PC-9 (cell line): ENCODE results near the gene CTNNBL1. TPM values are rescaled to one million over a fixed set of nuclear protein-coding genes. Genes with fewer than 3 reads are reported as not detected.

Source experiments
- BruUV-seq: library from RNA; stranded (reverse); fragments of 400-500 nt; replicated peaks from 2 replicates; lab custom pipeline; 2021; lab: Mats Ljungman, UMichigan
- CTCF ChIA-PET: fragments of 300-600 bp; sonication (Branson Sonifier 250); formaldehyde crosslinking; loops from one replicate; lab custom pipeline; 2022; ENCODE audit warnings: antibody characterized with exemption; lab: Charles Lee
- POLR2A ChIA-PET: fragments of 300-600 bp; sonication (Branson Sonifier 250); formaldehyde crosslinking; loops from one replicate; lab custom pipeline; 2022; ENCODE audit warnings: antibody characterized with exemption; ENCODE audit not compliant: unreplicated experiment; lab: Charles Lee
- DNase-seq, 2 experiments: peaks; one replicate each; pipeline versions ENCODE4 v3.0.0 to v3.0.0-alpha.2; 2015 to 2022; ENCODE audit warnings: mixed read lengths in 1 of 2
- H2AFZ ChIP-seq: fragments of 200-600 bp; sonication (generic); 2 replicates; pipeline ENCODE4 v1.8.1; 2017; ENCODE audit warnings: antibody characterized with exemption
- H3F3A ChIP-seq: fragments of 200-600 bp; sonication (generic); 2 replicates; pipeline ENCODE4 v1.8.1; 2017; ENCODE audit warnings: antibody characterized with exemption, mild to moderate bottlenecking, low read depth; ENCODE audit not compliant: insufficient read depth
- H3K27ac ChIP-seq: fragments of 200-600 bp; sonication (generic); 2 replicates; pipeline ENCODE4 v1.6.1; 2016; ENCODE audit warnings: mixed run types
- H3K27me3 ChIP-seq: fragments of 200-600 bp; sonication (generic); 2 replicates; pipeline ENCODE4 v1.6.1; 2016; ENCODE audit warnings: low read depth, mixed run types; ENCODE audit not compliant: insufficient read depth
- H3K36me3 ChIP-seq: fragments of 200-600 bp; sonication (generic); 2 replicates; pipeline ENCODE4 v1.6.1; 2016; ENCODE audit warnings: low read depth, mixed run types
- H3K4me1 ChIP-seq: fragments of 200-600 bp; sonication (generic); replicated peaks from 2 replicates; pipeline ENCODE4 v1.6.1; 2016; ENCODE audit warnings: mixed run types; ENCODE audit not compliant: insufficient read depth
- H3K4me2 ChIP-seq: fragments of 200-600 bp; sonication (generic); 2 replicates; pipeline ENCODE4 v1.6.1; 2017; ENCODE audit warnings: mixed run types
- H3K4me3 ChIP-seq: fragments of 200-600 bp; sonication (generic); 2 replicates; pipeline ENCODE4 v1.6.1; 2016; ENCODE audit warnings: mixed run types
- H3K79me2 ChIP-seq: fragments of 200-600 bp; sonication (generic); 2 replicates; pipeline ENCODE4 v1.6.1; 2017; ENCODE audit warnings: low read depth, mixed run types
- H3K9me2 ChIP-seq: fragments of 200-600 bp; sonication (generic); 2 replicates; pipeline ENCODE4 v1.8.1; 2017; ENCODE audit warnings: mild to moderate bottlenecking; ENCODE audit not compliant: insufficient read depth
- H3K9me3 ChIP-seq: fragments of 200-600 bp; sonication (generic); 2 replicates; pipeline ENCODE4 v1.8.1; 2016; ENCODE audit warnings: low read depth; ENCODE audit not compliant: insufficient read depth
- H4K20me1 ChIP-seq: fragments of 200-600 bp; sonication (generic); 2 replicates; pipeline ENCODE4 v1.8.1; 2017; ENCODE audit not compliant: insufficient read depth
- CTCF ChIP-seq: fragments of 200-600 bp; sonication (generic); conservative IDR thresholded peaks from 2 replicates; pipeline ENCODE4 v1.6.1; 2017; ENCODE audit warnings: mixed run types, antibody characterized with exemption, mild to moderate bottlenecking, moderate library complexity
- EZH2 ChIP-seq: fragments of 200-600 bp; sonication (generic); IDR thresholded peaks from 2 replicates; pipeline ENCODE4 v1.8.0; 2017; ENCODE audit warnings: antibody characterized with exemption, low read depth
- intact Hi-C: fragments of 100-400 bp; cut with micrococcal nuclease; formaldehyde crosslinking; loops from one replicate; pipeline ENCODE4 v1.10.0; 2022; ENCODE audit not compliant: unreplicated experiment
- total RNA-seq: library from RNA; stranded (reverse); gene quantifications from 2 replicates; pipeline ENCODE4 v1.2.3, GENCODE V29; 2021

CTNNBL1 gene
- total RNA-seq, 1 experiment from 2014 or later: 83.5 TPM

- Histone ChIP-seq H3K4me1 (no peaks in the 10 kb centered on the region), H3K27me3 (no peaks in the 10 kb centered on the region), H3F3A (no peaks in the 10 kb centered on the region; the same call in 1 of the 2 replicates), H2AFZ (no peak overlapping the region), H3K27ac (no peak overlapping the region), H3K4me3 (no peak overlapping the region), H3K9me2 (no peaks in the 10 kb centered on the region), H4K20me1 (peaks cover 6% of the 10 kb centered on the region; the same call in 1 of the 2 replicates), H3K36me3 (no peaks in the 10 kb centered on the region), H3K9me3 (no peaks in the 10 kb centered on the region), H3K79me2 (peaks cover 21% of the 10 kb centered on the region), H3K4me2 (no peak overlapping the region)
- no peak for DNase-seq
- POLR2A ChIA-PET: interaction anchor here (0.5 to 0.6 kb wide), 3 partner anchors 34 to 640 kb away, joined by 3 to 4 read pairs (median 3); no protein-coding TSS in a partner anchor
- TF ChIP-seq CTCF (no peak), EZH2 (no peak)
- intact Hi-C loops: no loop called here
- CTCF ChIA-PET: no interaction called here
- BruUV-seq: no TSS peak
These were observed 33.4 kb downstream of the CTNNBL1 start for GRCh38 chr20:37726971-37727956.

- H3K4me2 ChIP-seq: no peak overlapping the region
- H3K79me2 ChIP-seq: peaks cover 14% of the 10 kb centered on the region
- peaks cover 6% of the 10 kb centered on the region; the same call in 1 of the 2 replicates for H4K20me1 ChIP-seq
- H3K4me1 ChIP-seq: no peaks in the 10 kb centered on the region
- H3K27ac ChIP-seq: no peak overlapping the region
- H2AFZ ChIP-seq: no peak overlapping the region
- no peaks in the 10 kb centered on the region for H3K9me2 ChIP-seq
- TF ChIP-seq EZH2: no peak
- no peak for TF ChIP-seq CTCF
- H3K27me3 ChIP-seq: no peaks in the 10 kb centered on the region
- ChIA-PET POLR2A (interaction anchor here (0.5 kb wide), 1 partner anchor 641 kb away, joined by 3 read pairs; no protein-coding TSS in a partner anchor), CTCF (no interaction called here)
- H3K36me3 ChIP-seq: no peaks in the 10 kb centered on the region
- no peak overlapping the region for H3K4me3 ChIP-seq
- no TSS peak for BruUV-seq
- intact Hi-C loops: no loop called here
- no peaks in the 10 kb centered on the region; the same call in 1 of the 2 replicates for H3F3A ChIP-seq
- no peaks in the 10 kb centered on the region for H3K9me3 ChIP-seq
- no peak for DNase-seq
These were observed 34.3 kb downstream of the CTNNBL1 start for GRCh38 chr20:37727957-37728634.

- no peak overlapping the region for H3K4me2 ChIP-seq
- BruUV-seq: no TSS peak
- H3K9me2 ChIP-seq: no peaks in the 10 kb centered on the region
- H3K27me3 ChIP-seq: no peaks in the 10 kb centered on the region
- peaks cover 10% of the 10 kb centered on the region for H3K79me2 ChIP-seq
- intact Hi-C loops: no loop called here
- H4K20me1 ChIP-seq: peaks cover 6% of the 10 kb centered on the region; the same call in 1 of the 2 replicates
- no peaks in the 10 kb centered on the region for H3K9me3 ChIP-seq
- ChIA-PET POLR2A (interaction anchor here (0.6 kb wide), 1 partner anchor 507 kb away, joined by 4 read pairs; no protein-coding TSS in a partner anchor), CTCF (no interaction called here)
- no peaks in the 10 kb centered on the region; the same call in 1 of the 2 replicates for H3F3A ChIP-seq
- H2AFZ ChIP-seq: no peak overlapping the region
- no peak for TF ChIP-seq EZH2
- no peaks in the 10 kb centered on the region for H3K36me3 ChIP-seq
- H3K4me1 ChIP-seq: no peaks in the 10 kb centered on the region
- no peak overlapping the region for H3K4me3 ChIP-seq
- H3K27ac ChIP-seq: no peak overlapping the region
- DNase-seq: no peak
These were observed 34.8 kb downstream of the CTNNBL1 start for GRCh38 chr20:37728635-37728983.
